HepG2 (cell line): ENCODE data around the gene TACC3. TPM values are rescaled to one million over a fixed set of nuclear protein-coding genes. Genes with fewer than 3 reads are reported as not detected.

Source experiments
- CBX2 ChIP-seq, 2 experiments: fragments of 200-600 bp in 1 of 2; sonication (generic); formaldehyde crosslinking in 1 of 2; IDR thresholded peaks; 2 replicates each; pipeline versions ENCODE4 v1.7.0 to v1.8.1; 2018 to 2022; ENCODE audit warnings: low read depth in 2 of 2, low read length in 1 of 2, mild to moderate bottlenecking in 1 of 2, missing genetic modification reagents in 1 of 2
- CCDC6 ChIP-seq: sonication (generic); formaldehyde crosslinking; IDR thresholded peaks from 2 replicates; pipeline ENCODE4 v1.8.1; 2022; ENCODE audit warnings: mild to moderate bottlenecking, missing genetic modification reagents, moderate library complexity
- GABPB1 ChIP-seq: IDR thresholded peaks from 2 replicates; pipeline ENCODE4 v1.6.1; 2016; ENCODE audit warnings: mild to moderate bottlenecking, missing genetic modification reagents, moderate library complexity, missing compliant biosample characterization
- HNRNPL ChIP-seq: fragments of 200-400 bp; formaldehyde crosslinking; IDR thresholded peaks from 2 replicates; pipeline ENCODE4 v1.6.1; 2017; ENCODE audit warnings: mild to moderate bottlenecking, low read depth, low read length
- HOXA5 ChIP-seq: sonication (generic); formaldehyde crosslinking; IDR thresholded peaks from 2 replicates; pipeline ENCODE4 v1.4.0; 2020; ENCODE audit warnings: missing genetic modification reagents
- IRX3 ChIP-seq: sonication (generic); formaldehyde crosslinking; IDR thresholded peaks from 2 replicates; pipeline ENCODE4 v1.8.1; 2023; ENCODE audit warnings: mild to moderate bottlenecking, low read depth, missing genetic modification reagents, borderline replicate concordance
- MBD4 ChIP-seq: IDR thresholded peaks from 2 replicates; pipeline ENCODE4 v1.6.1; 2012; ENCODE audit warnings: low read length, inconsistent platforms, borderline replicate concordance
- MED1 ChIP-seq: sonication (generic); formaldehyde crosslinking; IDR thresholded peaks from 2 replicates; pipeline ENCODE4 v1.4.0; 2020; ENCODE audit warnings: missing genetic modification reagents
- MEF2D ChIP-seq: sonication (generic); formaldehyde crosslinking; IDR thresholded peaks from 2 replicates; pipeline ENCODE4 v1.5.1; 2020; ENCODE audit warnings: mild to moderate bottlenecking, missing genetic modification reagents
- NCOA5 ChIP-seq: sonication (generic); formaldehyde crosslinking; IDR thresholded peaks from 2 replicates; pipeline ENCODE4 v1.4.0; 2020; ENCODE audit warnings: missing genetic modification reagents
- NFATC3 ChIP-seq: sonication (generic); formaldehyde crosslinking; IDR thresholded peaks from 2 replicates; pipeline ENCODE4 v1.5.1; 2020; ENCODE audit warnings: mild to moderate bottlenecking, missing genetic modification reagents
- NONO ChIP-seq, 2 experiments: fragments of 450-650 bp in 1 of 2; sonication (generic) in 1 of 2; formaldehyde crosslinking in 1 of 2; IDR thresholded peaks in 1 of 2; conservative IDR thresholded peaks in 1 of 2; 2 replicates each; pipeline versions ENCODE4 v1.6.1 to v1.8.0; 2017 to 2022; ENCODE audit warnings: mild to moderate bottlenecking in 1 of 2, missing genetic modification reagents in 1 of 2, moderate library complexity in 1 of 2
- POGZ ChIP-seq: sonication (generic); formaldehyde crosslinking; IDR thresholded peaks from 2 replicates; pipeline ENCODE4 v1.4.0; 2020; ENCODE audit warnings: mild to moderate bottlenecking, missing genetic modification reagents
- RBFOX2 ChIP-seq: fragments of 200-400 bp; formaldehyde crosslinking; IDR thresholded peaks from 2 replicates; pipeline ENCODE4 v1.6.1; 2017; ENCODE audit warnings: low read depth, mild to moderate bottlenecking, low read length
- ZFP62 ChIP-seq: sonication (generic); formaldehyde crosslinking; IDR thresholded peaks from 2 replicates; pipeline ENCODE4 v1.4.0; 2020; ENCODE audit warnings: missing genetic modification reagents
- ZFP82 ChIP-seq: sonication (generic); formaldehyde crosslinking; IDR thresholded peaks from 2 replicates; pipeline ENCODE4 v1.5.1; 2020; ENCODE audit warnings: mild to moderate bottlenecking, missing genetic modification reagents, borderline replicate concordance
- ZNF10 ChIP-seq: sonication (generic); formaldehyde crosslinking; IDR thresholded peaks from 2 replicates; pipeline ENCODE4 v1.4.0; 2020; ENCODE audit warnings: mild to moderate bottlenecking, low read depth, missing genetic modification reagents, borderline replicate concordance
- ZNF329 ChIP-seq: sonication (generic); formaldehyde crosslinking; IDR thresholded peaks from 2 replicates; pipeline ENCODE4 v1.9.0; 2021; ENCODE audit warnings: low read depth, mild to moderate bottlenecking, missing genetic modification reagents
- ZNF552 ChIP-seq: sonication (generic); formaldehyde crosslinking; IDR thresholded peaks from 2 replicates; pipeline ENCODE4 v1.9.0; 2022; ENCODE audit warnings: missing genetic modification reagents, mild to moderate bottlenecking, borderline replicate concordance
- ZNF703 ChIP-seq: sonication (generic); formaldehyde crosslinking; IDR thresholded peaks from 2 replicates; pipeline ENCODE4 v1.5.1; 2020; ENCODE audit warnings: missing genetic modification reagents, mild to moderate bottlenecking, moderate library complexity, borderline replicate concordance
- ZNF850 ChIP-seq: sonication (generic); formaldehyde crosslinking; conservative IDR thresholded peaks from 2 replicates; pipeline ENCODE4 v1.9.0; 2021; ENCODE audit warnings: mild to moderate bottlenecking, missing genetic modification reagents
- ZSCAN12 ChIP-seq: sonication (generic); formaldehyde crosslinking; IDR thresholded peaks from 2 replicates; pipeline ENCODE4 v1.9.0; 2021; ENCODE audit warnings: mild to moderate bottlenecking, missing genetic modification reagents
- polyA plus RNA-seq, 8 experiments: library from polyadenylated mRNA; depleted of rRNA in 3 of 8; stranded (reverse) in 7 of 8; unstranded in 1 of 8; fragments of >200 nt; fragmentation: Illumina TruSeq in 4 of 8; extraction: Trizol in 4 of 8; gene quantifications; 2 replicates each; pipeline versions ENCODE4 v1.2.1 to v1.2.3, GENCODE V29; 2011 to 2016; ENCODE audit warnings: low read depth in 4 of 8, missing spikeins in 1 of 8, mixed read lengths in 1 of 8; ENCODE audit not compliant: insufficient read depth in 1 of 8
- total RNA-seq, 5 experiments: library from RNA; depleted of rRNA; stranded (reverse); fragments of >200 nt; fragmentation: Illumina TruSeq; extraction: Trizol; gene quantifications; 2 replicates each; pipeline ENCODE4 v1.2.3, GENCODE V29; 2016; ENCODE audit warnings: low read depth in 1 of 5
- TF ChIP-seq, protein P1 (sequence below): sonication (generic); formaldehyde crosslinking; IDR thresholded peaks from 2 replicates; pipeline ENCODE4 v1.9.0; 2021; ENCODE audit warnings: missing genetic modification reagents, borderline replicate concordance
- TF ChIP-seq, protein P2 (sequence below): sonication (generic); formaldehyde crosslinking; IDR thresholded peaks from 2 replicates; pipeline ENCODE4 v1.4.0; 2020; ENCODE audit warnings: missing genetic modification reagents
- TF ChIP-seq, protein P3 (sequence below): fragments of 450-650 bp; IDR thresholded peaks from 2 replicates; pipeline ENCODE4 v1.6.1; 2017
- TF ChIP-seq, protein P4 (sequence below): IDR thresholded peaks from 2 replicates; pipeline ENCODE4 v1.6.1; 2016; ENCODE audit warnings: mild to moderate bottlenecking, missing biosample characterization, missing genetic modification reagents
- TF ChIP-seq, protein P5 (sequence below): sonication (generic); formaldehyde crosslinking; IDR thresholded peaks from 2 replicates; pipeline ENCODE4 v1.9.0; 2021; ENCODE audit warnings: missing genetic modification reagents, mild to moderate bottlenecking, borderline replicate concordance

Gene TACC3
- total and polyA plus RNA-seq, 2 of the 13 experiments (the other 11 are each of a cell fraction or from before 2014, with no cell fraction given) = 20.3 to 21.2 TPM

DNA sequence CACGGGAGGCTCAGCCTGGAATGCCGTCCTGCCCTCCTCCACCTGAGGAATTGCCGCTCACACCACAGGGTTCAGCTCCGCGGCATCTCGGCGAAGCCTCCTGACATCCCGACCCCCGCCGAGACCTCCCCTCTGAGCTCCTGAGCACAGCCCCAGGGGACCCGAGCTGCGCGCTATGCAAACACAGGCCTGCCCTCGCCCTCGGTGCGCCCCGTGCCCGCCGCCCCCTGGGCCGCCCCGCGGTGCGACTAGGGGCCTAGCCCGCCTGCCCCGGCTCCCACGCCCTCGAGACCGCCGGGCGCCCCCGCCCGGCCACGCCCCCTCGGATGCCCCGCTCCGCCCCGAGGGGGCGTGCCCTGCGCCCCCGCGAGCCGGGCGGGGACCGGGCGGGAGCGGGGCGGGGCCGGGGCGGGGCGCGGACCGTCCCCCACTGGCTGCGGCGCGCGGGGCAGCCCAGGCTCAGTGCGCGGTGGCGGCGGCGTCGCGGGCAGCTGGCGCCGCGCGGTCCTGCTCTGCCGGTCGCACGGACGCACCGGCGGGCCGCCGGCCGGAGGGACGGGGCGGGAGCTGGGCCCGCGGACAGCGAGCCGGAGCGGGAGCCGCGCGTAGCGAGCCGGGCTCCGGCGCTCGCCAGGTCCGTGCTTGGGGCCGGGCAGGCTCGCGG, 71.6 kb downstream of the TACC3 start, which contains the start of gene FGFR3 (continued):
- TF ChIP-seq MBD4 (no peak), ZNF552 (CRISPR knock-in tag) (no peak), ZNF10 (CRISPR knock-in tag) (no peak), HOXA5 (no peak), NONO (IDR thresholded peaks at IDR 0.05) (no peak), NONO (CRISPR knock-in tag; conservative IDR thresholded peaks at IDR 0.05) (no peak), NFATC3 (no peak), ZNF703 (no peak), ZNF850 (CRISPR knock-in tag) (no peak), POGZ (CRISPR knock-in tag) (no peak), IRX3 (CRISPR knock-in tag) (no peak), ZNF329 (CRISPR knock-in tag) (no peak), RBFOX2 (peak; percentile 70; the same call in 1 of the 2 replicates), ZFP62 (CRISPR knock-in tag) (no peak), MED1 (no peak), HNRNPL (peak; percentile 40; the same call in 1 of the 2 replicates), CCDC6 (CRISPR knock-in tag) (peak; percentile 73; the same call in 1 of the 2 replicates), NCOA5 (CRISPR knock-in tag) (no peak), ZSCAN12 (no peak), CBX2 (IDR thresholded peaks at IDR 0.05; ENCODE audit: low read depth, low read length) (no peak), CBX2 (CRISPR knock-in tag; IDR thresholded peaks at IDR 0.05; ENCODE audit: low read depth) (no peak), ZFP82 (CRISPR knock-in tag) (no peak), GABPB1 (CRISPR knock-in tag) (no peak), MEF2D (CRISPR knock-in tag) (no peak)
- TF ChIP-seq, protein P1, sequence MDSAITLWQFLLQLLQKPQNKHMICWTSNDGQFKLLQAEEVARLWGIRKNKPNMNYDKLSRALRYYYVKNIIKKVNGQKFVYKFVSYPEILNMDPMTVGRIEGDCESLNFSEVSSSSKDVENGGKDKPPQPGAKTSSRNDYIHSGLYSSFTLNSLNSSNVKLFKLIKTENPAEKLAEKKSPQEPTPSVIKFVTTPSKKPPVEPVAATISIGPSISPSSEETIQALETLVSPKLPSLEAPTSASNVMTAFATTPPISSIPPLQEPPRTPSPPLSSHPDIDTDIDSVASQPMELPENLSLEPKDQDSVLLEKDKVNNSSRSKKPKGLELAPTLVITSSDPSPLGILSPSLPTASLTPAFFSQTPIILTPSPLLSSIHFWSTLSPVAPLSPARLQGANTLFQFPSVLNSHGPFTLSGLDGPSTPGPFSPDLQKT (CRISPR knock-in tag) = no peak
- TF ChIP-seq, protein P2, sequence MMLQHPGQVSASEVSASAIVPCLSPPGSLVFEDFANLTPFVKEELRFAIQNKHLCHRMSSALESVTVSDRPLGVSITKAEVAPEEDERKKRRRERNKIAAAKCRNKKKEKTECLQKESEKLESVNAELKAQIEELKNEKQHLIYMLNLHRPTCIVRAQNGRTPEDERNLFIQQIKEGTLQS (CRISPR knock-in tag) = peak; percentile 20; the same call in 1 of the 2 replicates
- TF ChIP-seq, protein P3, sequence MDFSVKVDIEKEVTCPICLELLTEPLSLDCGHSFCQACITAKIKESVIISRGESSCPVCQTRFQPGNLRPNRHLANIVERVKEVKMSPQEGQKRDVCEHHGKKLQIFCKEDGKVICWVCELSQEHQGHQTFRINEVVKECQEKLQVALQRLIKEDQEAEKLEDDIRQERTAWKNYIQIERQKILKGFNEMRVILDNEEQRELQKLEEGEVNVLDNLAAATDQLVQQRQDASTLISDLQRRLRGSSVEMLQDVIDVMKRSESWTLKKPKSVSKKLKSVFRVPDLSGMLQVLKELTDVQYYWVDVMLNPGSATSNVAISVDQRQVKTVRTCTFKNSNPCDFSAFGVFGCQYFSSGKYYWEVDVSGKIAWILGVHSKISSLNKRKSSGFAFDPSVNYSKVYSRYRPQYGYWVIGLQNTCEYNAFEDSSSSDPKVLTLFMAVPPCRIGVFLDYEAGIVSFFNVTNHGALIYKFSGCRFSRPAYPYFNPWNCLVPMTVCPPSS = no peak
- TF ChIP-seq, protein P4, sequence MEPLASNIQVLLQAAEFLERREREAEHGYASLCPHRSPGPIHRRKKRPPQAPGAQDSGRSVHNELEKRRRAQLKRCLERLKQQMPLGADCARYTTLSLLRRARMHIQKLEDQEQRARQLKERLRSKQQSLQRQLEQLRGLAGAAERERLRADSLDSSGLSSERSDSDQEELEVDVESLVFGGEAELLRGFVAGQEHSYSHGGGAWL (CRISPR knock-in tag) = no peak
- TF ChIP-seq, protein P5, sequence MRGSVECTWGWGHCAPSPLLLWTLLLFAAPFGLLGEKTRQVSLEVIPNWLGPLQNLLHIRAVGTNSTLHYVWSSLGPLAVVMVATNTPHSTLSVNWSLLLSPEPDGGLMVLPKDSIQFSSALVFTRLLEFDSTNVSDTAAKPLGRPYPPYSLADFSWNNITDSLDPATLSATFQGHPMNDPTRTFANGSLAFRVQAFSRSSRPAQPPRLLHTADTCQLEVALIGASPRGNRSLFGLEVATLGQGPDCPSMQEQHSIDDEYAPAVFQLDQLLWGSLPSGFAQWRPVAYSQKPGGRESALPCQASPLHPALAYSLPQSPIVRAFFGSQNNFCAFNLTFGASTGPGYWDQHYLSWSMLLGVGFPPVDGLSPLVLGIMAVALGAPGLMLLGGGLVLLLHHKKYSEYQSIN (CRISPR knock-in tag) = no peak
